ENCODE data around the gene KIF5C. TPM values are rescaled to one million over a fixed set of nuclear protein-coding genes. Genes with fewer than 3 reads are reported as not detected.

The KIF5C gene
- total and polyA plus RNA-seq, 2 of the 13 experiments (the other 11 are each of a cell fraction or from before 2014, with no cell fraction given), result 0.15 to 0.20 TPM

DNA sequence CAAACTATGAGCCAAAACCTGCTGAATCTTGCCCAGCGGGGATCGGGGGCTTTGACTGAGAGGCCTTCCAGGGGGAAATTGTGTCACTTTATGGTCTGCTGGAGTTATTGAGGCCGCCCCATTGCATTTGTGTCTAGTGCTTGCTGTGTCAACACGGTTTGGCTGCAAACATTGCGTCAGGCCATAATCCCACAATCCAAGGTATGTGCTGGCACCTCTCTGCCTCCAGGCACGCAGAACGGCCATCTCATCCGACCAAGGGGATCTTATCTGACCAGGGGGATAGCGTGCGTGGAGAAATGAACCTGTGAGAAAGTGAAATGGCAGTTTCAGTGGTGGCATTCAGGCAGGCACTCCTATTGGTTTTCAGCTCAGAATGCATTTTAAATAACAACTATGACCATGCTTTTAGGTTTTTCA, 145.4 kb downstream of the KIF5C start (continued):
- TF ChIP-seq ZSCAN30 (CRISPR knock-in tag; IDR thresholded peaks at IDR 0.05), result no peak
- no peak for TF ChIP-seq ZMYM3 (CRISPR knock-in tag; IDR thresholded peaks at IDR 0.05)
- no peak for TF ChIP-seq ARNT (IDR thresholded peaks at IDR 0.05)
- TF ChIP-seq PHF20 (CRISPR knock-in tag; IDR thresholded peaks at IDR 0.05), result no peak
- no peak for TF ChIP-seq MBNL3 (CRISPR knock-in tag; conservative IDR thresholded peaks at IDR 0.05)
- no peak for TF ChIP-seq ZNF432 (CRISPR knock-in tag; IDR thresholded peaks at IDR 0.05; ENCODE audit: borderline replicate concordance)
- no peak for TF ChIP-seq SNRNP70 (IDR thresholded peaks at IDR 0.05; ENCODE audit: low read depth, low read length)
- no peak for TF ChIP-seq ZNF720 (CRISPR knock-in tag; IDR thresholded peaks at IDR 0.05)
- TF ChIP-seq CCAR2 (optimal IDR thresholded peaks at IDR 0.05; ENCODE audit: low read depth, low read length), result no peak
- TF ChIP-seq SP4 (CRISPR knock-in tag; IDR thresholded peaks at IDR 0.05), result no peak
- TF ChIP-seq ZNF468 (CRISPR knock-in tag; IDR thresholded peaks at IDR 0.05), result no peak
- TF ChIP-seq ZIK1 (CRISPR knock-in tag; IDR thresholded peaks at IDR 0.05; ENCODE audit: borderline replicate concordance, low read depth), result no peak
- peak; percentile 53; the same call in 1 of the 2 replicates for TF ChIP-seq ZNF292 (CRISPR knock-in tag; IDR thresholded peaks at IDR 0.05; ENCODE audit: borderline replicate concordance, low read depth)
- no peak for TF ChIP-seq NFE2 (CRISPR knock-in tag; IDR thresholded peaks at IDR 0.05)
- no peak for TF ChIP-seq ZBTB3 (CRISPR knock-in tag; IDR thresholded peaks at IDR 0.05; ENCODE audit: borderline replicate concordance, low read depth)
- TF ChIP-seq SRSF1 (optimal IDR thresholded peaks at IDR 0.05; ENCODE audit: low read depth, low read length), result no peak
- no peak for TF ChIP-seq NR2F1 (CRISPR knock-in tag; IDR thresholded peaks at IDR 0.05)
- no peak for TF ChIP-seq MED8 (CRISPR knock-in tag; IDR thresholded peaks at IDR 0.05; ENCODE audit: insufficient replicate concordance)
- TF ChIP-seq KMT2B (CRISPR knock-in tag; IDR thresholded peaks at IDR 0.05), result 0 out of 2 replicates have a peak, but pooled peaks have one; percentile 30
- TF ChIP-seq ZC3H13 (CRISPR knock-in tag; IDR thresholded peaks at IDR 0.05), result no peak
- no peak for TF ChIP-seq ZNF816 (CRISPR knock-in tag; IDR thresholded peaks at IDR 0.05; ENCODE audit: borderline replicate concordance)
- TF ChIP-seq EP300 (IDR thresholded peaks at IDR 0.05; ENCODE audit: low read depth in 2 of 2, low read length in 2 of 2), result peak in 1 of 2 experiments; percentile 35; a peak in 1 of 4 replicates
- TF ChIP-seq EP300 (CRISPR knock-in tag; IDR thresholded peaks at IDR 0.05; ENCODE audit: borderline replicate concordance), result no peak
- TF ChIP-seq, protein P1, sequence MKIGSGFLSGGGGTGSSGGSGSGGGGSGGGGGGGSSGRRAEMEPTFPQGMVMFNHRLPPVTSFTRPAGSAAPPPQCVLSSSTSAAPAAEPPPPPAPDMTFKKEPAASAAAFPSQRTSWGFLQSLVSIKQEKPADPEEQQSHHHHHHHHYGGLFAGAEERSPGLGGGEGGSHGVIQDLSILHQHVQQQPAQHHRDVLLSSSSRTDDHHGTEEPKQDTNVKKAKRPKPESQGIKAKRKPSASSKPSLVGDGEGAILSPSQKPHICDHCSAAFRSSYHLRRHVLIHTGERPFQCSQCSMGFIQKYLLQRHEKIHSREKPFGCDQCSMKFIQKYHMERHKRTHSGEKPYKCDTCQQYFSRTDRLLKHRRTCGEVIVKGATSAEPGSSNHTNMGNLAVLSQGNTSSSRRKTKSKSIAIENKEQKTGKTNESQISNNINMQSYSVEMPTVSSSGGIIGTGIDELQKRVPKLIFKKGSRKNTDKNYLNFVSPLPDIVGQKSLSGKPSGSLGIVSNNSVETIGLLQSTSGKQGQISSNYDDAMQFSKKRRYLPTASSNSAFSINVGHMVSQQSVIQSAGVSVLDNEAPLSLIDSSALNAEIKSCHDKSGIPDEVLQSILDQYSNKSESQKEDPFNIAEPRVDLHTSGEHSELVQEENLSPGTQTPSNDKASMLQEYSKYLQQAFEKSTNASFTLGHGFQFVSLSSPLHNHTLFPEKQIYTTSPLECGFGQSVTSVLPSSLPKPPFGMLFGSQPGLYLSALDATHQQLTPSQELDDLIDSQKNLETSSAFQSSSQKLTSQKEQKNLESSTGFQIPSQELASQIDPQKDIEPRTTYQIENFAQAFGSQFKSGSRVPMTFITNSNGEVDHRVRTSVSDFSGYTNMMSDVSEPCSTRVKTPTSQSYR (CRISPR knock-in tag; IDR thresholded peaks at IDR 0.05; ENCODE audit: borderline replicate concordance), result no peak
- no peak for TF ChIP-seq ZNF260 (CRISPR knock-in tag; IDR thresholded peaks at IDR 0.05; ENCODE audit: borderline replicate concordance, low read depth)
- TF ChIP-seq PPARG (CRISPR knock-in tag; conservative IDR thresholded peaks at IDR 0.05), result no peak
- no peak for TF ChIP-seq ZEB1 (IDR thresholded peaks at IDR 0.05; ENCODE audit: insufficient replicate concordance, low read depth)
- no peak for TF ChIP-seq ZNF33B (CRISPR knock-in tag; IDR thresholded peaks at IDR 0.05)
- TF ChIP-seq ZNF143 (CRISPR knock-in tag; IDR thresholded peaks at IDR 0.05), result no peak; the same call in 1 of the 2 replicates
- peak; percentile 65; the same call in 1 of the 2 replicates for TF ChIP-seq ZNF564 (CRISPR knock-in tag; IDR thresholded peaks at IDR 0.05)
- no peak for TF ChIP-seq XRCC5 (optimal IDR thresholded peaks at IDR 0.05; ENCODE audit: low read length)
- no peak for TF ChIP-seq CBX2 (IDR thresholded peaks at IDR 0.05; ENCODE audit: low read depth, low read length)
- TF ChIP-seq CBX2 (CRISPR knock-in tag; IDR thresholded peaks at IDR 0.05; ENCODE audit: low read depth), result no peak
